Subcutaneous adipose tissue (tissue), 4 donors: ENCODE measurements around the gene AK5. TPM values are rescaled to one million over a fixed set of nuclear protein-coding genes. Genes with fewer than 3 reads are reported as not detected.

Source experiments
- CTCF ChIP-seq: fragments of 450-650 bp; IDR thresholded peaks from one replicate; pipeline ENCODE4 v1.5.1; 2016; ENCODE audit warnings: low read depth, mild to moderate bottlenecking, control low read depth, antibody characterized with exemption, moderate library complexity
- total RNA-seq, 4 donors: library from RNA; depleted of rRNA; stranded (reverse); fragments of >200 nt; gene quantifications; one replicate each; pipeline ENCODE4 v1.1.0, GENCODE V29; 2016

Gene AK5
- total RNA-seq, 4 donors from 2014 or later: 0.34 to 0.38 TPM; not detected in 2

DNA sequence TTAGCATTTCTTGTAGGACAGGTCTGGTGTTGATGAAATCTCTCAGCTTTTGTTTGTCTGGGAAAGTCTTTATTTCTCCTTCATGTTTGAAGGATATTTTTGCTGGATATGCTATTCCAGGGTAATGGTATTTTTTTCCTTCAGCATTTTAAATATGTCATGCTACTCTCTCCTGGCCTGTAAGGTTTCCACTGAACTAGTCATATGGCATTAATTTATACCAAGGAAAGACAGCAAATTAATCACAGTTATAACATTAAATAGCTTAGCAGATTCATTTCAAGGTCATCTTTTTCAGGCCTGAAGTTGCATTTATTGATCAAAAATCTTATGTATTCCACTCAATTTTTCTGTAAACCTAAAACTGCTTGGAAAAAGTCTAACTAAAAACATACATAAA is 54.9 kb downstream of the AK5 start:
- TF ChIP-seq CTCF: no peak

DNA sequence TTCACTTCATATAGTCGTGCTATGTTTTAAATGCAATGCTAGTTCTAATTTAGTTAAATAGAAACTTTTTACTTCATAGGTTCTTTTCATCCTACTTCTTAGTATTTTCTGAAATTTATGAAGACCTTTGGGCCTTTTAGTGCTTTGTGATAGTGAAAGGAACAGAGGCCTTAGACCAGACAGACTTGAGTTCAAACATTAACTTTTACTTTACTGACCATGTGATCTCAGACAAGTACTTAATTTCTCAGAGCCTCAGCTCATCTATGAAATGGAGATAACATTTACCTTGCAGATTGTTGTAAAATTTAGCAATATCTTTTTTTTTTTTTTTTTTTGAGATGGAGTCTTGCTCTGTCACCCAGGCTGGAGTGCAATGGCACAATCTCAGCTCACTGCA is 57.5 kb downstream of the AK5 start:
- TF ChIP-seq CTCF: no peak

DNA sequence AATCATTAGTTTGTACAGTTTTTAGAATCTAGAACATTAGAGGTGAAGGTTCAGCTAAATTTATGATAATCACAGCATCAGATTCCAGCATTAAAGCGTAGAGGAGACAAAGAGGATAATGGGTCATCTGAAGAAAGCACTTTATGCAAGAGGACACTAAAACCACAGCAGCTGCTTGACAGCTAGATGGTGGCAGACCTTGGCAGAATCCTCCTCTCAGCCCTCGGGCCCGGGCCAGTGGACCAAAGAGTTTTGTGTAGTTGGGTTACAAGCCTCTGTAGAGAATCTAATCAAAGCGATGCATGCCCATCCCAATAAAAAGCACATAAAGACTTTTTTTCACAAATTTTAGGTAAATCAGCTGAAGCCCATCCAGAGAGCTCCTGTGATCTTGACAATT is 59.4 kb downstream of the AK5 start:
- no peak for TF ChIP-seq CTCF

DNA sequence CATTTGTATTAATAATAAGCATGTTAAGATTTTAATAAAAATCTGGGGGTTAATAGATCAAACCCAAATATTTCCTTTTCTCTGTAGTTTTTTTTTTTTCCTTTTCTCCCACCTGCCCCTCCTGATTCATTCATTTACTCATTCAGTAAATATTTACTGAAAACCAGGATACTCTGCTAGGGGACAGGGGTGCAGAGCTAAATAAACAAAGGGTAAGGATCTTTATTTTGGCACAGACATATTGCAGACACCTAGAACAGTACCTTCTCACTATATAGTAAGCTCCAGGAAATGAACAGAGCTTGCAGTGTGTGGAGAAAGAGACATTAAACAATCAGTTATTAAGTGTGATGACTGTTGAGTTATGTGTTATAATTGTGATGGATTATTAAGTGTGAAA is 60.9 kb downstream of the AK5 start:
- TF ChIP-seq CTCF: no peak

GRCh38 chr1:77347646-77348045 is 65.8 kb downstream of the AK5 start:
- TF ChIP-seq CTCF: no peak

- TF ChIP-seq CTCF: no peak
Measured at GRCh38 chr1:77348549-77348948, 66.7 kb downstream of the AK5 start.

DNA sequence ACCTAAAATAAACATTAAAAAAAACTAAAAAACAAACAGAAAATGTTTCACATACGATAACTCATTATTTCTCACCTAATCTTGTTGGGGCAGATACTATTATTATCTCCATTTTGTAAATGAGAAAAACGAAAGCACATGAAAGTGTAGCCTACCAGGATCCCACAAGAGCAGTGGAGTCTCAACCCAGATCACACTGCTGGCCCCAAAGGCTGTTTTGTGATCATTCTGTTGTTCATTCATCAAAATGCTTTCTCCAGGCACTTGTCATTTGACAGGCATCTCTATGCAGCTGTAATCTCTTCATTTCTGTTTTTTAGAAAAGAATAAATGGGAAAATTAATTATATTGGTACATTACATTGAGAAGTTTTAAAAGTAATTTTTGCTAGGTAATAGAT is 67.5 kb downstream of the AK5 start:
- TF ChIP-seq CTCF: no peak
